Brain microvascular endothelial cell (primary cell): ENCODE data around the gene AGBL1.

Experiments used
- DNase-seq: peaks from one replicate; pipeline ENCODE4 v3.0.0-alpha.2; 2020
- H3K27ac ChIP-seq: fragments of 250-450 bp; sonication (Bioruptor Pico); 2 replicates; pipeline ENCODE4 v1.5.1; 2020; ENCODE audit warnings: mild to moderate bottlenecking, moderate library complexity
- H3K27me3 ChIP-seq: fragments of 250-450 bp; sonication (Bioruptor Pico); replicated peaks from 2 replicates; pipeline ENCODE4 v1.5.1; 2020; ENCODE audit warnings: mild to moderate bottlenecking
- H3K36me3 ChIP-seq: fragments of 250-450 bp; sonication (Bioruptor Pico); replicated peaks from 2 replicates; pipeline ENCODE4 v1.5.1; 2020; ENCODE audit warnings: mild to moderate bottlenecking
- H3K4me3 ChIP-seq: 2 replicates; pipeline ENCODE4 v1.5.1; 2011; ENCODE audit warnings: low read depth, mild to moderate bottlenecking, control low read depth, low read length, moderate library complexity
- CTCF ChIP-seq: IDR thresholded peaks from 2 replicates; pipeline ENCODE4 v1.5.1; 2011; ENCODE audit warnings: low read depth, mild to moderate bottlenecking, moderate library complexity, low read length, control low read depth, inconsistent platforms; ENCODE audit errors: missing control alignments
- in situ Hi-C: cut with HindIII; loops from 2 replicates; pipeline ENCODE4 v1.10.0; 2017; ENCODE audit warnings: low sequenced_read_pairs, low pct_ligation_motif_present

Gene AGBL1

DNA sequence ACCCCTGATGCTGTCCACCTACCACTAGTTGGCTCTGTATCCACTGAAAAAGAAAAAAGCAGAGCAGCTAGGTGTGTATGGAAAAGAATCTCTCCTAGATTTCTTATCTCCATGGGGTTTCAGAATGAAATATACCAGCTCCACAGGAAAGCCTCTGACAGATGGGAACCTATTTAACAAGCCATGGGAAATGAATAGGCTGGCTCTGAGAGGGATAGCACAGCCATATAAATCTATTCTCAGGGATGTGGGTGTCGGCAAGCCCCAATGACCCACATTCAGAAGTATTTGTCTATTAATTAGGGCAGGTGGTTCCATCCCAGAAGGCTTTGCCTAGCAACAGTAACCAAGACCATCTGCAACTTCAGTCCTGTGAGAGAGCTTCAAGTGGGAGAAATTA is 694.1 kb downstream of the AGBL1 start:
- TF ChIP-seq CTCF = no peak
- Histone ChIP-seq H3K27ac (no peak overlapping the region), H3K27me3 (no peaks in the 10 kb centered on the region), H3K36me3 (no peaks in the 10 kb centered on the region), H3K4me3 (no peak overlapping the region)
- in situ Hi-C loops = no loop called here
- DNase-seq = no peak

GRCh38 chr15:86776145-86776544 is 696.5 kb downstream of the AGBL1 start:
- no peak for TF ChIP-seq CTCF
- Histone ChIP-seq H3K27ac (no peak overlapping the region), H3K36me3 (no peaks in the 10 kb centered on the region), H3K27me3 (no peaks in the 10 kb centered on the region), H3K4me3 (no peak overlapping the region)
- DNase-seq = no peak
- in situ Hi-C loops = no loop called here

GRCh38 chr15:86796521-86796920 is 716.9 kb downstream of the AGBL1 start:
- H3K27ac ChIP-seq = no peak overlapping the region
- DNase-seq = no peak
- TF ChIP-seq CTCF = no peak
- H3K4me3 ChIP-seq = no peak overlapping the region
- H3K27me3 ChIP-seq = no peaks in the 10 kb centered on the region
- H3K36me3 ChIP-seq = no peaks in the 10 kb centered on the region
- in situ Hi-C loops = no loop called here

GRCh38 chr15:86797135-86797534 is 717.5 kb downstream of the AGBL1 start:
- no peak for DNase-seq
- TF ChIP-seq CTCF = no peak
- H3K27ac ChIP-seq = no peak overlapping the region
- H3K36me3 ChIP-seq = no peaks in the 10 kb centered on the region
- in situ Hi-C loops = no loop called here
- no peaks in the 10 kb centered on the region for H3K27me3 ChIP-seq
- no peak overlapping the region for H3K4me3 ChIP-seq

- TF ChIP-seq CTCF = no peak
- no peak overlapping the region for H3K4me3 ChIP-seq
- H3K27ac ChIP-seq = no peak overlapping the region
- H3K36me3 ChIP-seq = no peaks in the 10 kb centered on the region
- DNase-seq = no peak
- no peaks in the 10 kb centered on the region for H3K27me3 ChIP-seq
- in situ Hi-C loops = no loop called here
Observed at GRCh38 chr15:86799226-86799625, 719.6 kb downstream of the AGBL1 start.

DNA sequence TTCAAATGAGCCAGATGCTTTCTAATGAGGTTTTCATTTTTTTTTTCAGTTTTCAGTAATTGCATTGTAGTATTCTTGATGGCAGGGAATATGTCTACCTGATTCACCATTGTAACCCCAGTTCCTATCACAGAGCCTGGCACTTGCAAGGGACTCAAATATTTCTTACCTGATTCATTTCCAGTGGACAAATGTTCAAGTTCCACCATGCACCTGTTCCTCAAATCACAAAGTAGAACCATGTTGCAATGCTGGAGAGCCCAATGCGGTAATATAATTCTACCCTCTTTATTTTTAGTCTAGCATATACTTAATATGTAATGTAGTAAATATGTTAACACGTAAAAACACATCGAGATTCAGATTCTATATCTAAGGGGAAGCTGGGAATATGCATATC is 722.6 kb downstream of the AGBL1 start:
- in situ Hi-C loops = no loop called here

More for the DNA sequence above, 722.6 kb downstream of the AGBL1 start:
- Histone ChIP-seq H3K36me3 (no peaks in the 10 kb centered on the region), H3K27ac (no peak overlapping the region), H3K4me3 (no peak overlapping the region), H3K27me3 (no peaks in the 10 kb centered on the region)
- no peak for TF ChIP-seq CTCF
- DNase-seq = no peak
